HG02970 (cell line): ENCODE results near the gene EIF5.

ENCODE experiments used
- ATAC-seq: cut with Tn5 transposase; IDR thresholded peaks from one replicate; pipeline ENCODE4 v1.9.1; 2021; ENCODE audit warnings: mild to moderate bottlenecking, moderate library complexity, moderate number of reproducible peaks; ENCODE audit not compliant: unreplicated experiment, low FRiP score

Gene EIF5

GRCh38 chr14:103333754-103334643 lies at the start of gene EIF5:
Gene EIF5 (plus strand): TSS chr14:103334237. CDS start chr14:103335861, 1,624 bp downstream.
- ATAC-seq = peak; percentile 91

GRCh38 chr14:103284574-103285467 lies 49.2 kb upstream of the EIF5 start:
- no peak for ATAC-seq

GRCh38 chr14:103286460-103286859 lies 47.6 kb upstream of the EIF5 start:
- ATAC-seq = no peak

GRCh38 chr14:103286968-103287850 lies 46.8 kb upstream of the EIF5 start:
- ATAC-seq = no peak

GRCh38 chr14:103288076-103288766 lies 45.8 kb upstream of the EIF5 start:
- ATAC-seq = no peak

GRCh38 chr14:103290056-103290455 lies 44.0 kb upstream of the EIF5 start:
- ATAC-seq = no peak

GRCh38 chr14:103290494-103290893 lies 43.5 kb upstream of the EIF5 start:
- no peak for ATAC-seq

- ATAC-seq = no peak
These were observed 43.1 kb upstream of the EIF5 start for GRCh38 chr14:103290961-103291360.

GRCh38 chr14:103292426-103293374 lies 41.3 kb upstream of the EIF5 start:
- ATAC-seq = peak; percentile 66

GRCh38 chr14:103293465-103293864 lies 40.6 kb upstream of the EIF5 start:
- no peak for ATAC-seq

GRCh38 chr14:103294091-103294490 lies 39.9 kb upstream of the EIF5 start:
- no peak for ATAC-seq

- ATAC-seq = no peak
These were observed 38.0 kb upstream of the EIF5 start for GRCh38 chr14:103296007-103296406.

- no peak for ATAC-seq
These were observed 37.0 kb upstream of the EIF5 start for GRCh38 chr14:103296987-103297386.

- ATAC-seq = no peak
These were observed 35.4 kb upstream of the EIF5 start for GRCh38 chr14:103298620-103299019.

GRCh38 chr14:103301512-103302354 lies 32.3 kb upstream of the EIF5 start:
- no peak for ATAC-seq

- ATAC-seq = no peak
These were observed 31.1 kb upstream of the EIF5 start for GRCh38 chr14:103302966-103303365.

- no peak for ATAC-seq
These were observed 29.3 kb upstream of the EIF5 start for GRCh38 chr14:103304706-103305105.
